Upper lobe of left lung (tissue), 4 donors: ENCODE measurements around the gene ARMC7.
A peak's percentile ranks its signal among the peaks of the same experiment; 100 is the strongest.

Experiments used
- CTCF ChIP-seq, 6 experiments: fragments of 450-650 bp in 4 of 6; fragments of 200-600 bp in 2 of 6; sonication (generic) in 2 of 6; IDR thresholded peaks; one replicate each; pipeline ENCODE4 v1.5.1; 2016 to 2019; ENCODE audit warnings: antibody characterized with exemption in 6 of 6
- EP300 ChIP-seq, 4 donors: sonication (generic); formaldehyde crosslinking; IDR thresholded peaks; one replicate each; pipeline ENCODE4 v1.5.1; 2017; ENCODE audit warnings: antibody characterized with exemption in 4 of 4, control low read depth in 2 of 4
- POLR2A ChIP-seq, 4 donors: fragments of 450-650 bp; IDR thresholded peaks; one replicate each; pipeline ENCODE4 v1.5.1; 2016 to 2017; ENCODE audit warnings: antibody characterized with exemption in 4 of 4, mild to moderate bottlenecking in 2 of 4

DNA sequence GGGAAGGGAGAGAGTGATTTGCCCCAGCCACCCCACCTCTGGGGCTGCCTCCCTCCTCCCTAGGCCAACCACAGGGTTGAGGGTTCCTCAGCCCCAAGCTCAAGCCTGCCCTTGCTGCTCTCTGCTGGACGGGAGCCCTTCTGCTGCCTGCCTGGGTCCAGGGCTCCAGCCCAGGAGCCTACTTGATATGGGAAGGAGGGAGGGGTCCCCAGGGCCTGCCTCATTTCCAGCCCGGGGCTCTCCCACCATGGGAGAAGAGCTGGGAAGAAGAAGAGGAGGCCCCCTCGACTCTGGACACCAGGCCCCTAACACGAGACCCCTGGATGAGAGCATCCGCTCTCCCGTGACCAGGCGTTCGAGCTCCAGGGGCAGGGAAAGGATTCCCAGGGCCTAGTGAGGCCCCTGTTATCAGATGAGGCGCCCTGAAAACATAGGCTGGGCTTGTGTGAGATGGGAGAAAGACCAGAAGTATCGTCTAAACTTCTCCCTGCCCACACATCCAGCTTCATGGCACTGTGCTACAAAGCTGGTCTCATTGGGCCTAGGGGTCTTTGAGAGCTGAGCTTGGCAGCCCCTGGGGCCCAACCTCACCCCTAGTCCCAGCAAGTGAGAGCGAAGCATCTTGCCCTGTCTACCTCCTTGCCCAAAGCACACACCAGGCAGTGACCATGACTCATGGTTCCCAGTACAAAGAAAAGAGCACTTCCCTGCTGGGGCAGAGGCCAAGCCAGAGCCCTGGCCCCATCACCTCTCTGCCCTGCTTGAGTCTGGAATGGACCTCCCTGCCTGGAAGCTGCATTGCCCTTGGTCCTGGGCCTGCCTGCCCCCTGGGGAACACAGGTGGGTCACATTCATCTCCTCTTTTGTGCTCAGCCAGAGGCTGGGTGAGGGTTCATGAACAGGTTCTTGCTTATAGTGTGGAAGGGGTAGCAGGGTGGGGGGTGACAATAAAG is 21.0 kb upstream of the ARMC7 start:
- TF ChIP-seq EP300 (IDR thresholded peaks at IDR 0.05): no peak
- no peak for TF ChIP-seq CTCF (IDR thresholded peaks at IDR 0.05)
- TF ChIP-seq POLR2A (IDR thresholded peaks at IDR 0.05): peak in 2 of 4 donors; percentile 21 to 55
